Amniotic stem cell (primary cell): Measurements from ENCODE around the gene POLDIP2.

ENCODE experiments used
- DNase-seq: peaks from one replicate; lab custom pipeline; 2025; lab: John Stamatoyannopoulos, UW

POLDIP2 gene

DNA sequence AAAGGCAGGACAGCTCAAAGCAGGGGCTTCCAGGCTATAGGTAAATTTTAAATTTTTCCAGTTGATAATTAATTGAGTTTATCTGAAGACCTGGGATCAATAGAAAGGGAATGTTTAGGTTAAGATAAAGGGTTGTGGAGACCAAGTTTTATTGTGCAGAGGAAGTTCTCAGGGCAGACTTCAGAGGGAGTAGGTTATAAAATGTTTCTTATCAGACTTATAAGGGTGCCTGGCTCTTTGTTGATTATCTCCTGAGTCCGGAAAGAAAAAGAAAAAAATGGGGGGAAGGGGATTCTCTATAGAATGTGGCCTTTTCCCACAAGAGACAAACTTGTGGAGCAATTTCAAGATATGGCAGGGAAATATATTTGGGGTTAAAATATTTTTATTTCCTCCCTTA lies 32.8 kb upstream of the POLDIP2 start:
- DNase-seq: no peak

DNA sequence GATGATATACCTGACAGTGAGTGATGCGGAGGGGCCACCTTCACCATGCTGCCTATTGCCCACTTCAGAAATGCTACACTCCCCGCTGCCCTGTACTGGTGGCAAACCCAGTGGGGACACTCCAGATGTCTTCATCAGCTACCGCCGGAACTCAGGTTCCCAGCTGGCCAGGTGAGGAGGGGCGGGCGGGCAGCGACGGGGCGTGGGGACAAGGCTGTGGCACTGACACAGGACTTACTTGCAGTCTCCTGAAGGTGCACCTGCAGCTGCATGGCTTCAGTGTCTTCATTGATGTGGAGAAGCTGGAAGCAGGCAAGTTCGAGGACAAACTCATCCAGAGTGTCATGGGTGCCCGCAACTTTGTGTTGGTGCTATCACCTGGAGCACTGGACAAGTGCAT lies 30.8 kb upstream of the POLDIP2 start:
- DNase-seq: no peak

DNA sequence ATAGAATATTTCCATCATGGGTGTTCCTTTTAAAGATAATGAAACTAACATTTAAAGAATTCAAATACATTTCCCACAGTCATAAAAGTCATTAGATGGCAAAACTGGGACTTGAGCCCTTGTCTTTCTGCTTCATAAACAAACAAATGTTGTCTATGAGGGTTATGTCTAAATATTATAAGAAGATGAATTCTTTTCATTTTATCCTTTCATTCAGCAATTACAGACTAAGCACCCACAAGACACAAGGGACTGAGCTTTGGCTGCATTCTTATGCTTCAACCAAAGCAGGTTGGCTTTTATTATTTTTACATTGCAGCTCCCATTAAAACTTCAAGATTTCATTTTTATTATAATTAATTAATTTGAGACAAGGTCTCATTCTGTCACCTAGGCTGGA lies 29.1 kb upstream of the POLDIP2 start:
- no peak for DNase-seq

DNA sequence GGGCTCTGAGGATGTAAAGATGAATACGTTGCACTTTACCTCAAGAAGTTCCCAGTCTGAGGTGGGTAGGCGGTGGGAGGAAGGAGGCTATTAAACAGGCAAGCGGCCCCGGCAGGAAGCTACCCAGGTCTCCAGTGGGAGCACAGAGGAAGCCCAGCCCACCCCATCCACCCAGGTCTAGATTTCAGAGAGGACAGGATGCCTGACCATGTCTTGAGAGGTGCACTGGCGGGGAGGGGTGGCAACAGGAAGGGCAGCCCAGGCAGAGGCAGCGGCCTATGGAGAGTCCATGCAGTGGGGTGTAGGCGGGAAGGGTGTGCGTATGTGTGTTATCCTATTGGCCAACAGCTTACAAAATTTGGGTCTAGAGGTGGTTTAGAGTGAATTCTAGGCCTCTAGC lies 28.1 kb upstream of the POLDIP2 start:
- DNase-seq: no peak

DNA sequence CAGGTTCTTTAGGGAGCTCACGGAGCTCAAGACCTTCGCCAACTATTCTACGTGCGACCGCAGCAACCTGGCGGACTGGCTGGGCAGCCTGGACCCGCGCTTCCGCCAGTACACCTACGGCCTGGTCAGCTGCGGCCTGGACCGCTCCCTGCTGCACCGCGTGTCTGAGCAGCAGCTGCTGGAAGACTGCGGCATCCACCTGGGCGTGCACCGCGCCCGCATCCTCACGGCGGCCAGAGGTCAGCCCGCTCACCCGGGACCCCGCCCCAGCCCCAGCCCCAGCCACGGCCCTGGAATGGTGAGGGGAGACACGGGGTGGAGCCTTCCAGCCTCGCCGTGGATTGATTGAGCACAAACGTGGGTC lies 27.7 kb upstream of the POLDIP2 start:
- no peak for DNase-seq

DNA sequence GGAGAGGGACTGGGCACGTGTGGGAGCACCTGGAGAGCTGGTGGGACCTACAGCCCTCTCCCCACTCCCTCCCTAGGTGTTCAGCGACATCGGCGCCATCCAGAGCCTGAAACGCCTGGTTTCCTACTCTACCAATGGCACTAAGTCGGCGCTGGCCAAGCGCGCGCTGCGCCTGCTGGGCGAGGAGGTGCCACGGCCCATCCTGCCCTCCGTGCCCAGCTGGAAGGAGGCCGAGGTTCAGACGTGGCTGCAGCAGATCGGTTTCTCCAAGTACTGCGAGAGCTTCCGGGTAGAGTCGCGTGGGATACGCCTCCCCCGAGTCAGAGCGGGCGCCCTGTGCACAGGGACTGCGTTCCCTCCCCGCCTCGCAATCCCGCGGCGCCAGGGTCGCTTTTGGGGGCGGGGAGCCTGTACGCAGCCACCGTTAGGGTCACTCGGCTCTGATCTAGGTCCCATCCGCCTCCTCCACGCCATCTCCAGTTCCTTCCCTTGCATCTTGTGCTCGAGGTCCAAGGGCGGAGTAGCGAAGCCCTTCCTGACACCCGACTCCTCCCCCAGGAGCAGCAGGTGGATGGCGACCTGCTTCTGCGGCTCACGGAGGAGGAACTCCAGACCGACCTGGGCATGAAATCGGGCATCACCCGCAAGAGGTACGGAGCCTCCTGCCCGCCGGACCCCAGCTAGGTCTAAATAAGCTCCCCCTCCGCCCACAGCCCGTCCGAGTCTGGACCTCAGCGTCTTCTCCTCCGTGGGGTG lies 27.1 kb upstream of the POLDIP2 start:
- no peak for DNase-seq

DNA sequence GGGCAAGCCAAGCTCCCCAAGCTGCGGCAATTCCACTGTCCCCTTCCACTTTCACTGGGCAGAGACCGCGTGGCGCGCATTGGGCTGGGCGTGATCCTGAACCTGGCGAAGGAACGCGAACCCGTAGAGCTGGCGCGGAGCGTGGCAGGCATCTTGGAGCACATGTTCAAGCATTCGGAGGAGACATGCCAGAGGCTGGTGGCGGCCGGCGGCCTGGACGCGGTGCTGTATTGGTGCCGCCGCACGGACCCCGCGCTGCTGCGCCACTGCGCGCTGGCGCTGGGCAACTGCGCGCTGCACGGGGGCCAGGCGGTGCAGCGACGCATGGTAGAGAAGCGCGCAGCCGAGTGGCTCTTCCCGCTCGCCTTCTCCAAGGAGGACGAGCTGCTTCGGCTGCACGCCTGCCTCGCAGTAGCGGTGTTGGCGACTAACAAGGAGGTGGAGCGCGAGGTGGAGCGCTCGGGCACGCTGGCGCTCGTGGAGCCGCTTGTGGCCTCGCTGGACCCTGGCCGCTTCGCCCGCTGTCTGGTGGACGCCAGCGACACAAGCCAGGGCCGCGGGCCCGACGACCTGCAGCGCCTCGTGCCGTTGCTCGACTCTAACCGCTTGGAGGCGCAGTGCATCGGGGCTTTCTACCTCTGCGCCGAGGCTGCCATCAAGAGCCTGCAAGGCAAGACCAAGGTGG lies 24.0 kb upstream of the POLDIP2 start:
- DNase-seq: no peak

DNA sequence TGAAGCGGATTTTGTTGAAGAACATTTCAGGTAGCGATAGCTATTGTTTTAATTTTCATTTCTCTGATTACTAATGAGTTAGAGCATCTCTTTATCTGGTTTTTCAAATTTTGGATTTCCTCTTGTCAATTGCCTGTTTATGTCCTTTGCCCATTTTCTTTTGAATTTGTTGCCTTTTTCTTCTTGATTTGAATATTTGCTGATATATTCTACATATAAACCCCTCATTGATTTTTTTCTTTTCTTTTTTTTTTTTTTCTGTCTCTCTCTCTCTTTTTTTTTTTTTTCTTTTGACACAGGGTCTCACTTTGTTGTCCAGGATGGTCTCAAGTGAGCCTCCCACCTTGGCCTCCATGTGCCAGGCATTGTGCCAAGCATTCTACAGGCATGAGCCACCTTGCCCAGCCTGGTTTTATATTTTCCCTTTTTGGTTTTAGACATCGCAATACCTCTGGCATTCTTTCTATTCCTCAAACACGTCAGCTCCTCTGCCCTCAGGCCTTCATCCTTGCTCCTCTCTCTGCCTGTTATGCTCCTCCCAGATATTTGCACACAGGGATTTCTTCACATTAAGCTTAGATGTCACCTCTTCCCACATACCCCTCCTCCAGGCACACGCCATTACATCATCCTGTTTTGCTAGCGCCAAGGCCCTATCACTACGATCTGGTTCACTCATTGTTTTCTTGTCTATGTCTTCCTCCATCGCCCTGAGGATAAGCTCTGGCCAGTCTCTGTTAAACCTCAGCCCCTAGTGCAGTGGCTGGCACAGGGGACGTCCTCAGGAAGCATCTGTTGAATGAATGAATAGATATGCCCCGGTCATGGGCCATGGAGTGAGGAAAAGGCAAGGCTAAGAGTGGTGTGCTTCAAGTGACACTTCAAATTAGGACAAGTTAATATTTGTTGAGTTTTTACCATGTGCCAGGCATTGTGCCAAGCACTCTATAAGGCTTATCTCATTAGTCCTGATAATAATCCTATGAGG lies 22.8 kb upstream of the POLDIP2 start:
- peak; percentile 73 for DNase-seq

DNA sequence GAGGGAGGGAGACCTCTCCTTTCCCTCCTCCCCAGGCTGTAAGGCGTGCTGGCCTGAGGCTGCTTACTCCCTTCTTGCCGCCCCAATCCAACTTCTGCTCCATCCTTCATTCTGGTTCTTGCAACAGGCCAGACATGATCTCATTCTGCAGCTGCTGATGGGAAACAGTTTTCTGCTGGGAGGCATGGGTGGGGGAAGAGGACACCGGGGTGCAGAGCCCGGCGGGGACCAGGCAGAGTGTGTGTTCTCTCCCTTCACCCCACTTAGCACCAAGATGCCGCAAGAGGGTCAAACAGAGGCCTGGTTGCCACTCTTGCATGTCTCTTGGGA lies 15.6 kb upstream of the POLDIP2 start:
- DNase-seq: no peak

DNA sequence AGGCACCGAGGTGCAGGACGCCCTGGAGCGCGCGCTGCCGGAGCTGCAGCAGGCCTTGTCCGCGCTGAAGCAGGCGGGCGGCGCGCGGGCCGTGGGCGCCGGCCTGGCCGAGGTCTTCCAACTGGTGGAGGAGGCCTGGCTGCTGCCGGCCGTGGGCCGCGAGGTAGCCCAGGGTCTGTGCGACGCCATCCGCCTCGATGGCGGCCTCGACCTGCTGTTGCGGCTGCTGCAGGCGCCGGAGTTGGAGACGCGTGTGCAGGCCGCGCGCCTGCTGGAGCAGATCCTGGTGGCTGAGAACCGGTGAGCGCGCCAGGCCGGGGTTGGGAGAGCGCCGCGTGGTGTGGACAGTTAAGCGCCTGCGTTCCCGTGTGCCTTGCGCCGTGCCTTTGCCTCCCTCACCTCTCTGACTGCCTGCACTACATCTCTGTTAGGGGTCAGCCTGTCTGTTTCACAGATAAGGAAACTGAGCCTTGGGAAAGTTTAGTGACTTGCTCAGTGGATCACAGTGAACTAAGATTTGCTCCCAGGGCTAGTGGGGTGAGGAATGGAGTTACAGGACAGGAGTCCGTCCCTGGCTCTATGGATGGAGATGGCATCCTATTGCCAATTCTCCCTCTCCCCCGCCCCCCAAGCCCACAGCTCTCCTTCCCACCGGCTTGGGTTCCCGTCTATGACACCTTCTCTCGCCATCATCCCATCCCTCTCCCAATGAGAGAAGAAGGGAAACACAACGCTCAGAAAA lies 15.0 kb upstream of the POLDIP2 start:
- no peak for DNase-seq

DNA sequence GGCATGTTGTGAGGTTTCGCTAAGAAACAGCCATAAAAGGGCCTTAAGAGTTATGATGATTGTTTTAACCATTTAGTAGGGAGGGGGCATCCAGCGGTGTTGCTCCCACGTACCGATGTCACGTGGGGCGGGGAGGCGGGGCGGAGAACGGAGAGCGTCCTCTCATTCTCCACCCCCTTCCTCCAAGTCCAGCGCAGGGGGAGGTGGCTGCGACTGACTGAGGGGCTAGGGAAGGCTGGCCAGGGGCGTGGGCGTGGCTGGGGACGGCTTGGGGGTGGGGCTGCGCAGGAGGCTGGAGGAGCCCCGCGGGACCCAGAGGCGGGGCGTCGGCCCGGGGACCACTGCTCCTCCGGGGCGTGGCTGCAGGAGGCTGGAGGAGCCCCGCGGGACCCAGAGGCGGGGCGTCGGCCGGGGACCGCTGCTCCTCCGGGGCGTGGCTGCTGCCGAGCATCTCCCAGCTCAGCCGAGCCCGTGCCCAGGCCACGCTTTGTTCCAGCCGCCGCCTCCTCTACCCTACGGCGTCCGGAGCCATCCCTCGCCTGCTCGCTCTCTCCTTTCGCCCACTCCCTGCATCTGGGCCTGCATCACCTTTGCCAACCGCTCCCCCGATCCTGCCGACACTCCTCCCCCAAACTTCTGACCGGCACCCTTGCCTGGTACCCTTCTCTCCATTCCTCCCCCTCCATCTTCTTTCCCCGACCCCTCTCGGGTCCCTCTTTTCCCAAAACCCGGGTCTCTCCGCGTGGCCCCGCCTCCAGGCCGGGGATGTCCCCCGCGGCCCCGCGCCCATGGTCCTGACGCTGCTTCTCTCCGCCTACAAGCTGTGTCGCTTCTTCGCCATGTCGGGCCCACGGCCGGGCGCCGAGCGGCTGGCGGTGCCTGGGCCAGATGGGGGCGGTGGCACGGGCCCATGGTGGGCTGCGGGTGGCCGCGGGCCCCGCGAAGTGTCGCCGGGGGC lies 14.2 kb upstream of the POLDIP2 start, which contains the start of gene SARM1:
SARM1 (plus strand) TSS at position 450 of the 958 bp plus-strand sequence; CDS start at position 789, 339 bp downstream.
- DNase-seq: peak; percentile 76

DNA sequence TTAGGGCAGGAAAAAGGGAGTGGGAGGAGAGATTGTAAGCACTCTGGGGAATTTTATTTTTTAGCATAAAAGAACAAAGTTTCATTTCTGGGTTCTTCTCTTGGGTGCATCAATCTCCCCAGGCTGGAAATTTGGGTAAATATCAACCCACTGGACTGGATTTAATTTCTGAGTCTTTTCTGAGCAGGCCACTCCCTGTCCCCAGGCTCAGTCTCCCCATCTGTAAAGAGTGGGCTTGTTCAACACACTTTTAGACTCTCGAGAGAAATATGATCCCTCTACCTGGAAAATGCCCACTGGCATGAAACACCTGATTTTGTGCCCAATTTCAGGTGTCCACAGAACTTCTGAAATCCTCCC lies 13.4 kb upstream of the POLDIP2 start:
- DNase-seq: no peak

DNA sequence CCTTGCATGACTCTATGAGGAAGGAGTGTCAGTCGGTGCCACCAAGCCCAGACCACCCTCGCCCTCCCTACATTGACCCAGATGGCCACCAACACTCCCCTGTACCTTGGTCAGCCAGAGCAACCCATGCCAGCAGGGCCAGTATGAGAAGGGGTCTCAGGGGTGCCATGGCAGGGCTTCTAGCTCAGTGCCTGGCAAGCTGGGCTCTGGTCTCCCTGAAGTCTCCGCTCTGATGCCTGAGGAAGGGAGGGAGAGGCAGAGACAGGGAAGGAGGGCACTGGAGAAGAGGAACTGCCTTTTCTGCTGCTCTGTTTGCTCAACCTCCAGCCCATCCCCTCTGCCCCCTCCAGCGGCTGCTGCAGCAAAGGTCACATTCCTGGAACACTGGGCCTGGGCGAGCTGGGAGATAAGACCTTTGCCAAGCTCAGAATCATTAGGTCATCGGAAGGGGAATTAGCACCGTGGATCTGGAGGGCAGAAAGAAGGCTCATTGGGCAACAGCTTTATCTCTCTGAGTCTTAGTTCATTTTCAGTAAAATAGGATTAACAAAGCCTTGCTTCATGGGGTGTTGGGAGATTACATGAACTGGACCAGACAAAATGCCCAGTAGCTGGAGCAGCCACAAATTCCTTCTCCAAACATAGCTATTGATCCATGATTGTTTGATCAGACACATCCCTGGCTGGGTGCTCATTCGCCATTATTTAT lies 12.9 kb upstream of the POLDIP2 start, which contains the start of gene VTN:
VTN (minus strand) TSS at position 273 of the 709 bp plus-strand sequence; CDS start at position 169, 104 bp downstream.
- DNase-seq: no peak

DNA sequence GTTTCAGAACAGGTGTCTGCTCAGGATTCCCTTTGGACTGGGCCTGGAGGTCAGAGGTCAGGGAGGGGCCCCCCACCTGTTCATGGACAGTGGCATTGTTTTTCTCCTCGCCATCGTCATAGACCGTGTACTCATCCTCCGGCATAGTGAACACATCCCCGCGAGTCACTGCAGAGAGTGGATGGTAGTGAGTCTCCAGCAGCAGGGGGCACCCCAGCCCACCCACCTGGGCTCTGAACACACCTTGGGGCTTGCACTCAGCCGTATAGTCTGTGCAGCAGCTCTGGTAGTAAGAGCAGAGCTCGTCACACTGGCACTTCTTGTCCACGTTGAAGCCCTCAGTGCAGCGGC lies 12.3 kb upstream of the POLDIP2 start:
- no peak for DNase-seq

DNA sequence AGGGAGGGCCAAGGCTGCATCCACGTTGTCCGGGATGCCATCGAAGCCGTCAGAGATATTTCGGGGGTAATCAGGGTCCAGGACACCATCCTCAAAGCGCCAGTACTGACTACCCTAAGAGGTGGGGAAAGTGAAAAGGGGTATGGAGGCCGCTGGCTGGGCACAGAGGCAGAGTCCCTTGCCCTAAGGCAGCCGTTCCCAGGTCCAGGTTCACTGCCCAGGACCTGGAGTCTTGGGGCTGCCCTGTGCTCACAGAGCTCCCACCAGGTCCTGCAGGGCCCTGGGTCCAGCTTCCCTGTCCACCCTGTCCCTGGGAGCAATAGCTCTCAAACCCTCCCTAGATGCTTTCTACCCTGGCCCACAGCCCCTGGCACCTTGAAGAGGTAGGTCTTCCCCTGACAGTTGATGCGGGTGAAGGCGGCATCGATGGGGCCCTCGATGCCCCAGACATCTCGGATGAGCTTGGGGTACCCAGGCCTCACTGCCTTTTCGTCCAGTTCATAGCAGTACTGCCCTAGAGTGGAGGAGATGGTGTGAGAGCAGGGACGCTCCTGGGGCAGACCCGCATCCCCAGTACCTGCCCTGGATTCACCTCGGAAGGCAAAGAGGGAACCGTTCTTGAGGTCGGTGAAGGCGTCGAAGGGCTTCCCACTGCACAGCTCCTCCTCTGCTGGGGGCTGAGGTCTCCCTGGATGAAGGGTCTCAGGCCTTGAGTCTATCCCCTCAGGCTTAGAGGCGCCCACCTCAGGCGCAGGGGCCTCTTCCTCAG lies 11.8 kb upstream of the POLDIP2 start:
- DNase-seq: no peak

DNA sequence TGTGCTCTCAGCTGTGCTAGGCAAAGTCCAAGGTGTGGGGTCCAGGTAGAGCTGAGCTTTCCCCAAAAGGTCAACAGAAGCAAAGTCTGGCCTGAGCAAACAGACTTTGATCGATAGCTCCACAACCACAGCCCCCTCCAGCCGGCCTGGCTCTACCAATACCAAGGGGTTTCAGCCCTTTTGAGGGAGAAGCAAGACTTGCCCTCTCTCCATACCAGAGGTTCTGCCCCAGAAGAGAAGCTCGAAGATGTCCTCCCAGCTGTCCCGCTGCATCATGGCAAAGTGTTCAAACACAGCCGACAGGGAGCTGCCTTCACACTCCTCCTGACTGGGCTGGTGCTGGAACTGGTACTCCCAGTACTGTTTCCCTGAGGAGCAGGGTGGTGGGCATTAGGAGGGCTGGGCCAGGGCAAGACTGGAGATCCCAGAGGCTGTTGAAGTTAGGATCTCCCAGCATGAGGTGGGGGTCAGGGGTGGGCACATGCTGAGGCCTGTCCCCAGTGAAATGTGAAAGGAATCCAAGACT lies 11.0 kb upstream of the POLDIP2 start:
- DNase-seq: no peak

DNA sequence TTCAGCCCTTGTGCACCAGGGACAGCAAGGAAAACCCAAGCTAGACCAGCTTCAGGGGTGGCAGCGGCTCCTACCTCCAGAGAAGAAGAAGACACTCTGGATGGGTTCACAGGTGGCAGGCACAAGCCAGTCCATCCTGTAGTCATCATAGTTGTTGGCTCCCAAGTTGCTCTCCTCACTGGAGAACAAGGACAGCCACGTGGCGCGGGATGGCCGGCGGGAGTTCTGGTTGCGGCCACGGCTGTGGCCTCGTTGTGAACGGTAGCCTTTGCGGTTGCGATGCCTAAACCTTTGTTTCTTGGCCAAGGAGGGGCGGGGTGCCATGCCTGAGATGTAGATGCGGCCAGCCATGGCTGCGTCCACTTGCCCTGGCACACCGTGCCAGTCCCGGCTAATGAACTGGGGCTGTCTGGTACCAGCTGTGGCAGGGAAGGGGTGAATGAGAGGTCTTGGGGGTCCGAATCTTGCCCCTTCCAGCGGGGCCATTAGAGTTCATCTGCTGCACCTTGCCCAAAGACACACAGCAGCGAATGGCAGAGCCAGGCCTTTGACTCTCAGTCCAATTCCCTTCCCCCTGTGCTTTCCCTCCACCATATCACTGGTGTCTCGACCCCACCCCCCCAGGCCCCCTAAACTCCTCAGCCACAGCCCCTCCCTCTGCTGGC lies 10.4 kb upstream of the POLDIP2 start:
- DNase-seq: no peak

DNA sequence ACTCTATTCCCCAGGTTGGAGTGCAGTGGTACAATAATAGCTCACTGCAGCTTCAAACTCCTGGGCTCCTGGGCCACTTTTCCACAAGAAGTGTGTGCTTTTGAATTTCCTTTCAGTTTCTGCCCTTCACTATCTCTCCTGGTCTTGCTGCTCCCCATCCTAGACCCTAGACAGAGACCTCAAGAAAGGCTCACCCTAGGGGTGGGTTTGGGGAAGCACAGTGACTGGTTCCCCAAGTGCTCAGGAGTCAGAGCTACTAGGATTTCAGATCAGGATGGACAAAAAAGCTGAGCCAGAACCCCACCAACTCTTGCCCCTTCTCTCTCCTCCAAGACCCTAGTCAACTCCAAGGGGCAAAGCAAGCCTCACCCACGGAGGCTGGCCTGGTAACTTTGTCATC lies 9.3 kb upstream of the POLDIP2 start:
- DNase-seq: no peak

DNA sequence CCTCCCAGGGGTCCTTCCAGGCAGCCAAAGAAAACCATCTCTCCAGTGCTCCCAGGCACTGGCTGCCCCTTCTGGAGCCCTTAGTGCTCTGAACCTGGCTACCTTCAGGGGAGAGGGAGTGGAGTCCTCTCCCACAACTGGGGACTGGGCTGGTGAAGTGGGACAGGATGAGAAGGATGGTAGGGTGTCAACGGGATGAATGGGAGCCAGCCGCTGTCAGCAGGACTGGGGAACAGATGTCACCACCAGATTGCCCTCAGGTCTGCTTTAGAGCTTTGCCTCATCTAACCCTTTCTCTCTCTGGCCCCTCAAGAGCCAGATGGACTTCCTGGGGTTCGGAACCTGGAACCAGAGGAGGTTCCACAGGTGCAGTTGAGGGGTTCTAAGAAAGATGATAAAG lies 8.2 kb upstream of the POLDIP2 start:
- DNase-seq: no peak
